Epidermal melanocyte (primary cell): Measurements from ENCODE around the gene DENND1A.
"Not testable (repeated sequence)": the region's sequence is repeated elsewhere in the genome, so short reads cannot be mapped to it uniquely, and the experiment has no call there.

Experiments
- DNase-seq: peaks from one replicate; pipeline ENCODE4 v3.0.0; 2011; ENCODE audit warnings: low spot score; ENCODE audit not compliant: insufficient read length

Gene DENND1A

DNA sequence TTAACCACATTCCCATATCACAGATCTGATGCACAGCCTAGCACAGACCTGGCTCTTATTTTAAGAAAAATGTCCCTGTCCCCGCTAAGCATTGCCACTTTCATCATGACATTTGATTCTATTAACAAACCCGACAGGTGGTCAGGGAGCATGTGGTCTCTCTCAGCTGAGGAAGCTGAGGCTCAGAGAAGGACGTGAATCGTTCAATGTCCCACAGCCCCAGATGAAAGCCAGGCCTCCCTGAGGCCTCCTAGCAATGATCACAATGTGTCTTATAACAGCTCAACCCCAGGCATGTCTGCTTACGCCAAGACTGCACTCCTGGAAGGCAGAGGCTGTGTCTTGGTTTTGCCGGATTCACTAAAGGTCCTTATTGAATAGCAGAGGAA is 584.4 kb downstream of the DENND1A start:
- no peak for DNase-seq

DNA sequence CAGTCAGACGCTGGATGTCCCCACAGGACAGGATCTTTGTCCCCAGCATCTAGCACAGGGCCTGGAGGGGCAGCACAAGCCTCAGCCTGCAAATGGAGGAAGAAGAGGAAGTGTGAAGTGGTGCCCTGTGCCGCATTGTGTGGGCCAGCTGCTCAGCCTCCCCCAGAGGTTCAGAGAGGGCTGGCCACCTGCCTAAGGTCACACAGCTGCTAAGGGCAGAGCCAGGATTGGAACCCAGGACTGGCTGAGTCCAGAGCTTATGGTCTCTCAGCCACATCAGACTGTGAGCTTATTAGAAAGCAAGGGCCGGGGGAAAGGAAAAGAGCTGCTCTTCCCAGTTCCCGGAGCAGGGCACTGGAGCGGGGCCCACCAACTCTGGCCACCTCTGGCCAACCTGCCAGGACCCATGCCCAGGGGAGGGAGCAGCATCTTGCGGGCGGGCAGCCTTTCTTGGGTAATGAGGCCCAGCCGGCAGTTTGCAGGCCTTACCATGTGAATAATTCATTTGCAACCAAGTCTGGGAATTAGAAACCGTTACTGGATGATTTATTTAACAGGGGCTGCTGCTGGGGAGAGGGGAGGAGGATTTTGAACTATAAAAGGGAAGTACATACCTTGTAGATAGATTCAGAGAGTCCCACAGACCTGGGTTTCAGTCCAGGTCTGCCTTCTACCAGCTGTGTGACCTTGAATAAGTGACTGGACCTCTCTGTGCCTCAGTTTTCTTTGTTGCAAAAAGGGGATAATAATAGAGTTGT is 585.6 kb downstream of the DENND1A start:
- no peak for DNase-seq

- no peak for DNase-seq
Observed at GRCh38 chr9:123343443-123344191, 586.3 kb downstream of the DENND1A start.

DNA sequence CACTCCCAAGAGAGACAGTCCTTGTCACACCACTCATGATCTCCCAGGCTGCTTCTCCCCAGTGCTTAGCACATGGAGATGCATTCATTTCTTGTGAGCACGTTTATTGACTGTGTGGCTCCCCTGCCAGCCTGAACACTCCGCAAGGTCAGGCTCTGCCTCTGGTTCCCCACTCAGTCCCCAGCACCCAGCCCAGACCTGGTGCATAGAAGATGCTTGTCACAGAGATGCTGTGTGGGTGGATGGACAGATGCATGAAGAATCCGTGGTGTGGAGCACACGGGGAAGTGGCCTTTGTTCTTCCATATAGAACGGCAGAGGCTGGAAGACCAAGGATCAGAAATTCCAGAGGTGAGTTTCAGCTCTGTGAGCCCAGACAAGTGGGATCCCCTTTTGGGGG is 587.7 kb downstream of the DENND1A start:
- DNase-seq, result no peak

GRCh38 chr9:123341816-123342215 is 588.1 kb downstream of the DENND1A start:
- no peak for DNase-seq

DNA sequence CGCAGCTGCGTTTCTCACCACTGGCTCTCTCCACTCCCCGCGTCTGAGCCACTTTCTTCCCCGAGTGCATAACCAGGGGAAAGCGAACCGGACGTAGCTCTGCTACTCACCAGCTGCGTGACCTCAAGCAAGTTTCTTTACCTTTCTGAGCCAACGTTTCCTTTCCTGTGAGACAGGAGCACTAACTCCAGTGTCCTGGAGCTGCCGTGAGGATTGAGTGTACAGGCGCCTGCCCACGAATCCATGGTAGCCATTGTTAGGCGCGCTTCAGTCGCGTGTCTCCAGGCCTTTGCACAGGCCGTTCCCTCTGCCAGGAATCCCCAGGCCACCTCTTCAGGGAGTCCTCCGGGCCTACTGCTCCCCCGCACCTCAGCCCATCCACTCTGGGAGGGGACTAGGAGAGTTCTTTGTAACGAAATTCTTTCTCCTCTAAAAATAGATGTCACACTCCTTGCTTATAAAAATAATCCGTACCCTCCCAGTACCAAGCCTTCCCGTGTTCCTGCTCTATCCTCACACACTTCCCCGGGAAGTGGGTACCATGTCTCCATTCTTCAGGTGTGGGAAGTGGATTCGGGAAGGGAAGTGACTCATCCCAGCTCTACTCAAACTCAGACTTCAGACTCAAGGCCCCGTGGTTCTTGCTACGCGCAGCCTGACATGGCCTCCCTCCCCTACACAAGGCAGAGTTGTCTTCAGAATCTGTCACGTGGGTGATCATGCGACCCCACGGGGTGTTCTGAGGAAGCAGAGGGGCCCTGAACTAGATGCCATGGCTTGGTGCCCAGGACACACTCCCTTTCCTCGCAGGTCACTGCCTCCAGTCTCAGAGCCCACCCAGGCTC is 590.0 kb downstream of the DENND1A start:
- DNase-seq, result no peak

GRCh38 chr9:123338710-123339665 is 590.9 kb downstream of the DENND1A start:
- DNase-seq, result no peak

DNA sequence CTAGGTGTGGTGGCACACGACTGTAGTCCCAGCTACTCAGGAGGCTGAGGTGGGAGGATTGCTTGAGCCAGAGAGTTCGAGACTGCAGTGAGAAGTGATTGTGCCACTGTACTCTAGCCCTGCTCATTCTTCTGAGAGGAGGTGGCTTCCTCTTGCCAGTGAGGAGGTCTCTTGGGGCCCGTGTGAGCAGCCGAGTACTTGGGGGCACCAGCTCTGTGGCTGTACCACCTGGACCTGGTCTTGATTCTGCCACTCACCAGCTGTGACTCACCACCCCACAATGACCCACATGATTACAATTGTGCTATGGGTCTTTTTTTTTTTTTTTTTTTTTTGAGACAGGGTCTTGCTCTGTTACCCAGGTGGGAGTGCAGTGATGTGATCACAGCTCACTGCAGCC is 592.0 kb downstream of the DENND1A start:
- no peak for DNase-seq

GRCh38 chr9:123336959-123337358 is 593.0 kb downstream of the DENND1A start:
- DNase-seq, result no peak

- DNase-seq, result no peak
Observed at GRCh38 chr9:123336449-123336848, 593.5 kb downstream of the DENND1A start.

DNA sequence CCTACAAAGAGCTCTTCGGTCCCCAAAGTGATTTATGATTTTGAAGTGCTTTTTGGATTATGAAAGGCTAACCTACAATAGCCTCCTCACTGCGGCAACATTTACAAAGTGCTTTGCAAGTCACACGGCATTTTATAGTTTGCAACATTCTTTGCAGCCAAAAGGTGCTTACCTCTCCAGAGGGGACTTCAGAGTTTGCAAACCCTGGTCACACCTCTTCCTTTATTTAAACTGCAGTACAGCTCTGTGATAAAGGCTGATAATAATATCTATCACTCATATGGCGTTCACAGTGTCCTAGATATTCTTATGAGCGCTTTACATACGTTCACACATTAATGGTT is 594.0 kb downstream of the DENND1A start:
- DNase-seq, result no peak

DNA sequence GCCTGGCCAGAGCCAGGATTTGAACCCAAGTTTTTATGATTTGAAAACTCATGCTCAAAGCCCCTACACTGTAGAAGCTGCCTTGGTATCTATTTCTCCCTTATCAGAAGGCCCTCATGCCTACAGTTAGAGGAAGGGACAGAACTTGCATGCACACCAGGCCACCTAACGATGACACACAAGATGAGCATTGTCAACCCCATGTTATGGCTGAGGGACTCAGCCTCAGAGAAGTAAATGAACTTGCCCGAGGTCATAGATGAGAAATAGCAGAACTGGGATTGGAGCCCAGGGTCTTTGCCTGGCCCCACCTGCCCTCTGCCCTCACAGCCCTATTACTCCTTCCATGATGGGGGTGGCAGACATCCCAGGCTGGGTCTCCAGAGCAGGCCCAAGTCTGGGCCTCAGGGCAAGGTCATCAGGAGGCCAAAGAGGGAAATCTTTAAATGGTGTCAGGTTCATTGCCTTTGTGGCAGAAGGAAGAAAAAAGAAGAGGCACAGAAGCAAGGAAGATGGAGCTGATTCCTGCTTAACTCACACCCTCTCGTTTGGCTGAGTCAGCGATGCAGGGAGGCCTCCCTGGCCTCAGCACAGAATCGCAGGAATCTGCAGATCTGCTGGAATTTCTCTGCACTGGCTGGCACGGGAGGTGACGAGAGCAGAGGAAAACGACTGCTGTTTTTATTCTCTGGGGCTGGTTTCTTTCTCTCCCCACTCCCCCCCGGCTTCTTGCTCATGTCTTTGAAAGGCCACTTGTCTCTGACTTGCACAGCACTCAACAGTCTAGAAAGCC is 594.5 kb downstream of the DENND1A start:
- no peak for DNase-seq

- DNase-seq, result no peak
Observed at GRCh38 chr9:123334639-123335038, 595.3 kb downstream of the DENND1A start.

DNA sequence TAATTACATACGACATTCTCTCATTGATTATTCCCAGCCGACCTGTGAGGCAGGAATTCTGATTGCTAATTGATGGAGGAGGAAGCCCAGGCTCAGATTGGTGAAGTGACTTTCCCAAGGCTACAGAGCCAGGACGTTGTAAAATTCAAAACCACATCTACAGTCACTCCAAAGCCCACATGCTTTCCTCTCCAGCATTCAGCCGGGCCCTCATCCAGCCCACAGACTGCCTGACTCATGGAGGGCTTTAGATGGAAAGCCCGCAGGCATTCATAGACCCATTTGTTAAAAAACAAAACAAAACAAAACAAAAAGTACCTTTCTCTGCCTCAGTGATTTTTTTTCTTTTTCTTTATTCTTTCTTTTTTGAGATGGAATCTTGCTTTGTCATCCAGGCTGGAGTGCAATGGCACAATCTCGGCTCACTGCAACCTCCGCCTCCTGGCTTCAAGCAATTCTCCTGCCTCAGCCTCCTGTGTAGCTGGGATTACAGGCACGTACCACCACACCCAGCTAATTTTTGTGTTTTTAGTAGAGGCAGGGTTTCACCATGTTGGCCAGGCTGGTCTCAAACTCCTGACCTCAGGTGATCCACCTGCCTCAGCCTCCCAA is 596.8 kb downstream of the DENND1A start:
- DNase-seq, result not testable (repeated sequence)

GRCh38 chr9:123331346-123332060 is 598.4 kb downstream of the DENND1A start:
- no peak for DNase-seq
